Caki2 (cell line): ENCODE data around the gene UBE2E3. TPM values are rescaled to one million over a fixed set of nuclear protein-coding genes. Genes with fewer than 3 reads are reported as not detected.
"Not testable (repeated sequence)": the region's sequence is repeated elsewhere in the genome, so short reads cannot be mapped to it uniquely, and the experiment has no call there.

Experiments used
- DNase-seq: peaks from one replicate; pipeline ENCODE4 v3.0.0-alpha.2; 2015; ENCODE audit warnings: low read depth
- in situ Hi-C: cut with HindIII; loops from 2 replicates; pipeline ENCODE4 v1.10.0; 2016; ENCODE audit warnings: low sequenced_read_pairs, low pct_unique_long_range_greater_than_20kb, mixed read lengths
- total RNA-seq: library from RNA; depleted of rRNA; stranded (reverse); fragments of >200 nt; shearing (Covaris generic); gene quantifications from 2 replicates; pipeline ENCODE4 v1.2.3, GENCODE V29; 2014; ENCODE audit warnings: low replicate concordance; rRNA removed

UBE2E3 gene
- total RNA-seq, result 205 and 216 TPM in 2 replicates

DNA sequence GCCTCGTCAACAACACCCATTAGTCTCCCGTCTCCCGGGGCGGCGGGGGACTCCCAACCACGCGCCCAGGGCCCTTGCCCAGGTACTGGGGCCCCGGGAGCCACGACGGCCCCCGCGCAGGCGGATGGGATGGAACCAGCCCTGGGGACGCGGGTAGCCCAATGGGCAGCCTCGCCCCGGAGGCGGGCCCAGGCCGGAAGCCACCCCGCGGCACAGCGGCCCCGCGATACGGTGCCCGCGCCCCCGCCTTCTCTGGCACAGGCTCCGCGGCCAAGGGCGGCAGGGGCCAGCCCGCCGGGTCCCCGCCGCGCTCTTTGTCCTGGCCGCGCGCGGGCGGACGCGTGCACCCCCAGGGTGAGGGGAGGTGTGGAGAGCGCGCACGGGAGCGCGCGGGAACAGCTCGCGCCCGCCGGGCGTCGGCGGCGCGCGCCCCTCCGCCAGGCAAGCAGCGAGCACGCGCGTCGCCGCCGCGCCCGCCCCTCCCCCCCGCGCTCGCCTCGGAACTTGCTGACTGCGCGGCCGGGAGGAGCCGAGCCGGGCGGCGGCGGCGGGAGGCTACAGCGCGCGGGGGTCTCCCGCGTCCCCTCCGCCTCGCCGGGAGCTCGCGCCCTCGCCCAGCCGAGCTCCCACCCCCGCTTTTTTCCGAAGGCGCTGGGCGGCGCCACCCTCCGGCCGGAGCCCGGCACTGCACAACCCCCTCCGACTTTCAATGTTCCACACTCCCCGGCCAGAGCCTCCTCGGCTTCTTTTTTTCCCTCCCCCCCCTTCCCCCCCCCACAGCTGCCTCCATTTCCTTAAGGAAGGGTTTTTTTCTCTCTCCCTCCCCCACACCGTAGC, at the start of gene UBE2E3:
Gene UBE2E3 (plus strand): TSS at position 500 of the 837 bp plus-strand sequence. CDS start 1,438 bp downstream, outside the sequence.
- in situ Hi-C loops, result no loop called here
- peak; percentile 87 for DNase-seq

- no peak for DNase-seq
- in situ Hi-C loops, result no loop called here
These were observed 48.6 kb upstream of the UBE2E3 start for GRCh38 chr2:180931841-180932240.

DNA sequence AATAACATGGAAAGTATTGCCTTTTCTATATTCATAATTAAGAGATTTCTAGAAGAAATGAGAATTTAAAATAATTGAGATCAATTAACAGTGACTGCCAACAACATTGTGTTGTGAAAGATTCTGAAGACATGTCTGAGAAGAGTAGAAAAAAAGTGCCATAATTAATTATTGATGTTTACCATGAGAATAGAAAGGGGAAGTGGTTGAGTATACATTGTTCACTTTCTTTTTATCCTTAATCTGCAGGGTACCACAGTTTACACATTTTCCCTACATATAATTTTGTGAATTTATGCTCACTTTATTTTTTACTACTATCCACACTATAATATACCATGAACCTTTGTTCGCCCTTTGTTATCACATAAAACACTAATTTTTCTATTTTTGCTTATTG, 47.1 kb upstream of the UBE2E3 start:
- in situ Hi-C loops, result no loop called here
- DNase-seq, result no peak

- in situ Hi-C loops, result no loop called here
- no peak for DNase-seq
These were observed 45.5 kb upstream of the UBE2E3 start for GRCh38 chr2:180934911-180935310.

GRCh38 chr2:180937480-180937879, 42.9 kb upstream of the UBE2E3 start:
- in situ Hi-C loops, DNase-seq: not testable (repeated sequence)

- DNase-seq, result no peak
- in situ Hi-C loops, result no loop called here
These were observed 42.0 kb upstream of the UBE2E3 start for GRCh38 chr2:180938451-180938850.

- DNase-seq, result no peak
- in situ Hi-C loops, result no loop called here
These were observed 37.1 kb upstream of the UBE2E3 start for GRCh38 chr2:180943275-180943674.

DNA sequence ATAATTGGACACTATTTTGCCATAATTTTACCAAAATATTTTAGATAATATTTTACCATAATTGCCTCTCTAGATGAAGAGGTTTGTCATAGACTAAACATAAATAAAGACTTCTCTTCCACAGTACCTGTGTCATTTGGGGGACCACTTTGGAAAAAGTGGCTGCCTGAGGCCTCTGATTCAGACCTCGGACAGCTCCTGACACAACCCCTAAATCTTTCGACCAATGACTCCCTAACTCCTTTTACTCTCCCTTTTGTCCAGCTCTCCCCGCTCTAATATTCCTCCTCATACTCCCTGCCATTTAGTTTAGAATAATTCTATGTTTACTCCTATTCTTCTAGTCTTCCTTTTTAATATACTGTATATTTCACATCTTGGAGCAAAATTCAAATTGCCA, 36.0 kb upstream of the UBE2E3 start:
- in situ Hi-C loops, result no loop called here
- DNase-seq, result no peak

- in situ Hi-C loops, result no loop called here
- no peak for DNase-seq
These were observed 33.2 kb upstream of the UBE2E3 start for GRCh38 chr2:180947208-180947689.

DNA sequence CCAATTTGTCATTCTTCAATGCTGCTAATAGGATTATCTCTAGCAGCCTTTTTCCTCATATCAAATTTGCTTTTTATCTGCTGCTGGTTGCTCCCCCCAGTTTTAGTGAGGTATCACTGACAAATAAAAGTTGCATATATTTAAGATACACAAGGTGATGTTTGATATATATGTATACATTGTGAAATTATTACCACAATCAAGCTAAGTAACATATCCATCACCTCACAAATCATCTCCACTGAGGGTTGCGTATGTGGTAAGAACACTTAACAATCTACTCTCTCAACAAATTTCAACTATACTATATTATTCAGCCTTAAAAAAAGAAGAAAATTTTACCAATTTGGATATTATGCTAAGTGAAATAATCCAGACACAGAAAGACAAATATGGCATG, 30.5 kb upstream of the UBE2E3 start:
- in situ Hi-C loops, result no loop called here
- DNase-seq, result no peak

DNA sequence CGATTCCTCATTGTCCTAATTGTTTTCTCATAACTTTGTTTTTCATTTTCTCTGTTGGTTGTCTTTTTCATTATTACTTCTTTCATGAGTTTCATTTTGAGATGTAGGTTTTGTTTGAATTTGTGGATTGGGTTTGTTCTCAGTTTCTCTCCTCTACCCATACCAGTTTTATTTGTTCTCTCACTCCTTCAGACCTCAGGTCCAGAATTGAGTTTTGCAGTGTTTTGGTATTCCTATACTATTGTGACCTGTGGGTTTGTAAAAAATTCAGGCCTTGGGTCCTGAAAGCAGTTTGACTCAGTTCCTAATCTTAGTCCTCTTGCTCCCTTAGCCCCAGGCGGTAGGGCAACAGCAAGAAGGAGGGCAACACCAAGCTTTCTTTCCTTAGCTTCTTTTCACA, 28.3 kb upstream of the UBE2E3 start:
- no peak for DNase-seq

DNA sequence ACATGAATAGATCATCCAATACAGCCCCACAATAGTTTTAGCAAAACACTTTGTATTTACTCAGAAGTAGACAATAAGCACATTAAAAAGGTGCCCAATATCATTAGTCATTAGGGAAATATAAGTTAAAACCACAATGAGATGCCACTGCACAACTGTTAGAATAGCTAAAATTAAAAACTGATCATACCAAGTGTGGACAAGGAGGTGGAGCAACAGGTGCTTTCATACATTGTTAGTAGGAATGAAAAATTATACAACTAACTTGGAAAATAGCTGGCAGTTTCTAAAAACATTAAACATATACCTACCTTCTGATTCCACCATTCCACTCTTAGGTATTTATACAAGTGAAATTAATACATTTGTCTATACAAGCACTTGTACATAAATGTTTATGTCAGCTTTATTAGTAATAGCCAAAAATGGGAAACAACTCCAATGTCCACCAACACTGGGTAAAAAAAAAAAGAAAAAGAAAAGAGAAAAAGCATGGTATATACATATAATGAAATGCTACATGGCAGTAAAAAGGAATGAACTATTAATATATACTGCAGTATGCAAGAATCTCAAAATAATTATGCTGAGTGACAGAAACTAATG, 27.6 kb upstream of the UBE2E3 start:
- in situ Hi-C loops, result no loop called here
- no peak for DNase-seq

More for the DNA sequence above, 28.3 kb upstream of the UBE2E3 start:
- in situ Hi-C loops, result no loop called here

GRCh38 chr2:180953550-180953949, 26.9 kb upstream of the UBE2E3 start:
- in situ Hi-C loops, result no loop called here
- DNase-seq, result no peak

GRCh38 chr2:180955101-180955500, 25.3 kb upstream of the UBE2E3 start:
- in situ Hi-C loops, result no loop called here
- no peak for DNase-seq

DNA sequence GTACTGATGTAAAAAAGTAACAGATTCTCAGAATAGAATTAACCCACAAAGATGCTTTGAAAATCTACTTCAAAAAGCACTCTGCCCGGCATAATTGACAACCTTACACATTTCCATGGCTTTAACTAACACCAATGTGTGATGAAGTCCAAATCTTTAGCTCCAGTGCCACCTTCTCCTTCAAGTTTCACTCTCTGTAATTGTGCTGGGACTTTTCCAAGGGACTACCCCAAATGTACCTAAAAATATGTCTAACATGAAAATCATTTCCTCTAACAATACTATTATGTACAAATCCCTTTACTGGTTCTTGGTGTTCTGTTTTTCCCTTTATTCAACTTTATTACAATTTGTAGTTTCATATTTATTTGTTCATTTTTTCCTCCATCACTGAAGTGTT, 20.6 kb upstream of the UBE2E3 start:
- no peak for DNase-seq
- in situ Hi-C loops, result no loop called here

- in situ Hi-C loops, result no loop called here
- no peak for DNase-seq
These were observed 19.4 kb upstream of the UBE2E3 start for GRCh38 chr2:180960982-180961381.

DNA sequence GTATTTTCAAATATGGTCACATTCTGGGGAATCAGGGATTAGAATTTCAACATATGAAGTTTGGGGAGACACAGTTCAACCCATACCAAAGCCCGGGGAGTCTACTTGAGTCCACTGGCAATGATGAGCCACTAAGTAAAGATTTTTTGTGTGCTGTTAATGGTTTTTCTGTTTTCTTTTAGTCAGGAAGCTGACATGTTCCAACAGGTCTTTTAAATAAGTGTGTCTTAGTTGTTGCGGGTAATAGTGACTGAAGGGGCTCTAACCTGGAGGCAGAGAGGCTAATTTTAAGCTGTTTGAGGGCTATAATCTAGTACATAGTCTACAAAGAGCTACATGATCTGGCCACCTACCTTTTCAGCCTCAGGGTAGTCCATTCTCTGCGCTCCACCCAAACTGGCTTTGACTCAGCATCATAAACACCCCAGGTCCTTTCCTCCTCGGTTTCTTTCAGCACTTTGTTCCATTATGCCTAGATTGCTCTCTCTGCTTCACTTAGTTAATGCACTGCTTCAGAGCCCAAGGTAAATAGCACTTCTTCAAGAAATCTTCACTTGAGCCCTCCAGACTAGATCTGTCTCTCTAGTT, 17.6 kb upstream of the UBE2E3 start:
- in situ Hi-C loops, result no loop called here
- no peak for DNase-seq

DNA sequence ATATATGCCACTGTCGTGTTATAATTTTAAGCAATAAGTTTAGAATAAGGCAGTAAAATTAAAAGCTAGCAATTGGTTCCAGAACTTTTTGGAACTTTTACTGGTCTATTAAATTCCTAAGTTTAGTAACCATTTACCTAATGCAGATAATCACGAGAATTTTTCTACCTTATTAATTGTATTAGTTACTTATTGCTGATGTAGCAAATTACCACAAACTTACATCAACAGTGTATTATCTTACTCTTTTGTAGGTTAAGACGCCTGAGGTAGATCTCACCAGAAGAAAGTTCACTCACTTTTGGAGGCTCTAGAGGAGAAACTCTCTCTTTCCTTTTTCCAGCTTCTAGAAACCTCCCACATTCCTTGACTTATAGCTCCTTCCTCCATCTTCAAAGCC, 14.0 kb upstream of the UBE2E3 start:
- DNase-seq, result no peak
- in situ Hi-C loops, result no loop called here

GRCh38 chr2:180969124-180969523, 11.3 kb upstream of the UBE2E3 start:
- in situ Hi-C loops, result no loop called here
- no peak for DNase-seq
